A673 (cell line): ENCODE results near the gene MYCN. TPM values are rescaled to one million over a fixed set of nuclear protein-coding genes. Genes with fewer than 3 reads are reported as not detected.
"Not testable (repeated sequence)": the region's sequence is repeated elsewhere in the genome, so short reads cannot be mapped to it uniquely, and the experiment has no call there.

Experiments used
- BruUV-seq: library from RNA; stranded (reverse); fragments of 400-500 nt; replicated peaks from 2 replicates; lab custom pipeline; 2021; lab: Mats Ljungman, UMichigan
- CTCF ChIA-PET: fragments of 300-600 bp; sonication (Branson Sonifier 250); formaldehyde crosslinking; loops from one replicate; lab custom pipeline; 2022; ENCODE audit warnings: antibody characterized with exemption; lab: Charles Lee
- POLR2A ChIA-PET: fragments of 300-600 bp; sonication (Branson Sonifier 250); formaldehyde crosslinking; loops from one replicate; lab custom pipeline; 2022; ENCODE audit warnings: antibody characterized with exemption; ENCODE audit not compliant: low non-redundant PET; lab: Charles Lee
- DNase-seq: peaks from one replicate; pipeline ENCODE4 v3.0.0-alpha.2; 2015; ENCODE audit warnings: low spot score
- H3K27ac ChIP-seq: fragments of 200-600 bp; sonication (generic); 2 replicates; pipeline ENCODE4 v1.5.1; 2016; ENCODE audit warnings: mixed run types, low read depth, mild to moderate bottlenecking, mixed read lengths, antibody characterized with exemption, low read length; ENCODE audit not compliant: poor library complexity, severe bottlenecking
- H3K27me3 ChIP-seq: fragments of 200-600 bp; sonication (generic); replicated peaks from 2 replicates; pipeline ENCODE4 v1.6.1; 2017; ENCODE audit warnings: mixed run types, low read depth, mild to moderate bottlenecking, mixed read lengths, antibody characterized with exemption, low read length; ENCODE audit not compliant: insufficient read depth, poor library complexity
- H3K36me3 ChIP-seq: fragments of 200-600 bp; sonication (generic); 2 replicates; pipeline ENCODE4 v1.6.1; 2016; ENCODE audit warnings: mixed run types, mild to moderate bottlenecking, mixed read lengths, antibody characterized with exemption, low read length; ENCODE audit not compliant: insufficient read depth, poor library complexity, severe bottlenecking
- H3K4me1 ChIP-seq: fragments of 200-600 bp; sonication (generic); 2 replicates; pipeline ENCODE4 v1.6.1; 2017; ENCODE audit warnings: mixed run types, mild to moderate bottlenecking, mixed read lengths, antibody characterized with exemption, low read length; ENCODE audit not compliant: insufficient read depth, poor library complexity, severe bottlenecking
- H3K4me3 ChIP-seq: fragments of 200-600 bp; sonication (generic); 2 replicates; pipeline ENCODE4 v1.5.1; 2016; ENCODE audit warnings: low read depth, mixed run types, mild to moderate bottlenecking, mixed read lengths, low read length; ENCODE audit not compliant: poor library complexity, severe bottlenecking
- H3K9me3 ChIP-seq: fragments of 200-600 bp; sonication (generic); 2 replicates; pipeline ENCODE4 v1.6.1; 2016; ENCODE audit warnings: mixed run types, low read depth, mild to moderate bottlenecking, mixed read lengths, antibody characterized with exemption, low read length; ENCODE audit not compliant: poor library complexity, severe bottlenecking
- CTCF ChIP-seq: fragments of 300-800, 200-600 bp; sonication (generic); conservative IDR thresholded peaks from 2 replicates; pipeline ENCODE4 v1.5.1; 2017; ENCODE audit warnings: low read depth, mild to moderate bottlenecking, antibody characterized with exemption, low read length, moderate library complexity, mixed read lengths
- EZH2 ChIP-seq: fragments of 200-600 bp; sonication (generic); IDR thresholded peaks from 2 replicates; pipeline ENCODE4 v1.6.1; 2017; ENCODE audit warnings: borderline replicate concordance, low read depth, mild to moderate bottlenecking, mixed read lengths, antibody characterized with exemption, low read length; ENCODE audit not compliant: poor library complexity, severe bottlenecking
- intact Hi-C: fragments of 100-400 bp; cut with micrococcal nuclease; formaldehyde crosslinking; loops from one replicate; pipeline ENCODE4 v1.10.0; 2022; ENCODE audit not compliant: unreplicated experiment
- total RNA-seq: library from RNA; stranded (reverse); gene quantifications from 2 replicates; pipeline ENCODE4 v1.2.3, GENCODE V29; 2021

The MYCN gene
- total RNA-seq, 1 experiment from 2014 or later = 2.8 TPM

DNA sequence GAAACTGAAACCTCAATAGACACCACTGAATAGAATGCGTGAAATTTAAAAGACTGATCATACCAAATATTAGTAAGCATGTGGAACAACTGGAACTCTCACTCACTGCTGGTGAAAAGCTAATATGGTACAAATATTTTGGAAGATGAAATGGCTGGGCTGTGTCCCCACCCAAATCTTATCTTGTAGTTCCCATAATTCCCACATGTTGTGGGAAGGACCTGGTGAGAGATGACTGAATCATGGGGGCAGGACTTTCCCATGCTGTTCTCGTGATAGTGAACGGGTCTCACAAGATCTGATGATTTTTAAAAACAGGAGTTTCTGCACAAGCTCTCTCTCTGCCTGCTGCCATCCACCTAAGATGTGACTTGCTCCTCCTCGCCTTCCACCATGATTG, 32.0 kb upstream of the MYCN start:
- Histone ChIP-seq H3K4me3 (no peak overlapping the region), H3K36me3 (no peaks in the 10 kb centered on the region), H3K9me3 (no peaks in the 10 kb centered on the region), H3K27ac (no peak overlapping the region), H3K4me1 (no peaks in the 10 kb centered on the region), H3K27me3 (no peaks in the 10 kb centered on the region)
- TF ChIP-seq EZH2 = no peak
- no peak for TF ChIP-seq CTCF
- no peak for DNase-seq
- ChIA-PET POLR2A (no interaction called here), CTCF (no interaction called here)
- no TSS peak for BruUV-seq
- intact Hi-C loops = no loop called here

GRCh38 chr2:15909157-15909556, 31.2 kb upstream of the MYCN start:
- CTCF ChIA-PET = interaction anchor here (0.7 kb wide), 1 partner anchor 8 kb away, joined by 11 read pairs; no protein-coding TSS in a partner anchor
- intact Hi-C loops = no loop called here

DNA sequence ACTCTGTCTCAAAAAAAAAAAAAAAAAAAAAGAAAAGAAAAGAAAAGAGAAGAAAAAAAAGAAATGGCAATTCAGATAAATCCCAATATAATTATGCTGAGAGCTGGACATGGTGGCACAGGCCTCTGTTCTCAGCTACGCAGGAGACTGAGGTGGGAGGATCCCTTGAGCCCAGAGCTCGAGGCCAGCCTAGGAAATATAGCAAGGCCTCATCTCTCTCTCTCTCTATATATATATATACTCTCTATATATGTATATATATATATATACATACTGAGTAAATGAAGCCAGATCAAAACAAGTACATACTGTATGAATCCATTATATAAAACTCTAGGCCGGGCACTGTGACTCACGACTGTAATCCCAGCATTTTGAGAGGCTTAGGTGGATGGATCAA, 30.6 kb upstream of the MYCN start:
- Histone ChIP-seq H3K4me1 (no peaks in the 10 kb centered on the region), H3K36me3 (no peaks in the 10 kb centered on the region), H3K9me3 (no peaks in the 10 kb centered on the region), H3K4me3 (no peak overlapping the region), H3K27ac (no peak overlapping the region), H3K27me3 (no peaks in the 10 kb centered on the region)
- no TSS peak for BruUV-seq
- intact Hi-C loops = no loop called here
- ChIA-PET CTCF (interaction anchor here (0.7 kb wide), 1 partner anchor 8 kb away, joined by 11 read pairs; no protein-coding TSS in a partner anchor), POLR2A (no interaction called here)
- no peak for DNase-seq
- no peak for TF ChIP-seq EZH2
- TF ChIP-seq CTCF = no peak

More at GRCh38 chr2:15909157-15909556, 31.2 kb upstream of the MYCN start:
- Histone ChIP-seq H3K36me3 (no peaks in the 10 kb centered on the region), H3K27ac (no peak overlapping the region), H3K27me3 (no peaks in the 10 kb centered on the region), H3K4me3 (no peak overlapping the region), H3K9me3 (no peaks in the 10 kb centered on the region), H3K4me1 (no peaks in the 10 kb centered on the region)
- TF ChIP-seq CTCF (no peak), EZH2 (no peak)
- no peak for DNase-seq
- POLR2A ChIA-PET = no interaction called here
- no TSS peak for BruUV-seq

DNA sequence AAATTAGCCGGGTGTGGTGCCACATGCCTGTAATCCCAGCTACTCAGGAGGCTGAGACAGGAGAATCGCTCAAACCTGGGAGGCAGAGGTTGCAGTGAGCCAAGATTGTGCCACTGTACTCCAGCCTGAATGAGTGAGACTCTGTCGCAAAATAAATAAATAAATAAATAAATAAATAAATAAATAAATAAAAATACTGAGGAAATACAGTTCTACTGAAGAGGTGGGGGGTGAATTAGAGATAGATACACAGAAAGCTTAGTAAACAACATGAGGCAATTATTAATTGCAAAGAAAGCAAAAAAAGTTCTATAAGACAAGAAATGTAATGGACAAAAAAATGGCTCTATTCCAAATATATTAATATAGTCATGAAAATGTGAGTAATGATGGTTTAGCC, 29.1 kb upstream of the MYCN start:
- H3K36me3 ChIP-seq, H3K4me3 ChIP-seq, H3K9me3 ChIP-seq, POLR2A ChIA-PET, intact Hi-C loops, H3K27ac ChIP-seq, H3K4me1 ChIP-seq, DNase-seq, CTCF ChIA-PET, BruUV-seq, H3K27me3 ChIP-seq: not testable (repeated sequence)
